Tongue (tissue), 2 donors: ENCODE measurements around the gene NPFF. TPM values are rescaled to one million over a fixed set of nuclear protein-coding genes. Genes with fewer than 3 reads are reported as not detected.

Experiments
- DNase-seq: peaks from one replicate; pipeline ENCODE4 v3.0.0-alpha.2; 2015
- total RNA-seq: library from RNA; depleted of rRNA; stranded (reverse); fragments of >200 nt; gene quantifications from one replicate; pipeline ENCODE4 v1.2.3, GENCODE V29; 2014

NPFF gene
- total RNA-seq, 1 donor from 2014 or later: not detected

DNA sequence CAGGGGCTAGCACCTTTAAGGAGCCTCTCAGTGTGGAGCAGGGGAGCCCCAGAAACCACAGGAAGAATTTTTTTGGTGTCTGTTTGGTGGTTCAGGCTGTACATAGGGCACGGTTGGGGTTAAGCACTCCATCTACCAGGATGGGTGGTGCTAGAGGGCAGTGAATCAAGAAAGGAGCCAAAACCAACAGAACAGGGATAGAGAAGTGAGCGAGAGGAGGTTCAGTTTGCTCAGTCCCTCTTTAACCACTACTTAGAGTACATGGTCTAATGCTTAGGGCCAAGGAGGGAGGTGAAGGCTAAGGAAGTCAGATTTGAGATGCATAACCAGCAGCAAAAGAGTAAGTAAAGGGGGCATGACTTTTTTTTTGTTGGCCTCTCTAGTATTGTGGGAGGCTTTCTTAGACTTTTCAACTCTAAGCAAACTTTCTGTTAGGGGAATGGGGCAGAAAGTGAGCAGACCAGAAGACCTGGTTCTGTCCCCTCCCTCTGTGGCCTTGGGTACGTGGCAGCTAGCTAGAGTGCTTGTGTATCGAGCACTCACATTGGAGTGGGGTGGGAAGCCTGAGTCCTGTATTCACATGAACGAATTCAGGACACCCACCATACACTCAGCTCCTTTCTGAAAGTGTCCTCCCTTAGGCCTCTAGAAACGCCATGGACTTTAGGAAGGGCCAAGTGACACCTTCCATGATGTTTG lies 6.6 kb upstream of the NPFF start:
- no peak for DNase-seq

DNA sequence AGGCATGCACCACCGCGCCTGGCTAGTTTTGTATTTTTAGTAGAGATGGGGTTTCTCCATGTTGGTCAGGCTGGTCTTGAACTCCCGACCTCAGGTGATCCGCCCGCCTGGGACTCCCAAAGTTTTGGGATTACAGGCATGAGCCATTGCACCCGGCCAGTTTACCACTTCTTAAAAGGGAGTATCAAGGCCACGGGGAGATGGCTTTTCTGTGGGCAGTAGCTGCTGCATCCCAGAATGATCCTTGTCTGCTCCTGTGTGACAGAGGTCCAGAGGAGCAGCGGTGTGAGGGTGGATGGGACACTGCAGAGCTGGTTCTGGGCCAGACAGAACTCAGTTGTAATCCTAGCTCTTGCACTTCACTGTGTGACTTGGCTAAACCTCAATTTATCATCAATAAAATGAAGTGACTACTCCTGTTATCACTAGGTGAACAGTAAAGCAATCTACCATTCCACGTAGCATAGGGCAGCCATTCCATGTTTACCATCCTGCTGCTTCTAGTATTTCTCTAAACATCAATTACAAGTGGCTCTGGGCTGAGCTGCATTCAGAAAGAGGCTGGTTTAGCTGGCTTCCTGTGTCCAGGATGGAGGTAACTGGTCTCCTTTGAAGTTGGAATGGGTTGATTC lies 3.0 kb upstream of the NPFF start:
- no peak for DNase-seq

DNA sequence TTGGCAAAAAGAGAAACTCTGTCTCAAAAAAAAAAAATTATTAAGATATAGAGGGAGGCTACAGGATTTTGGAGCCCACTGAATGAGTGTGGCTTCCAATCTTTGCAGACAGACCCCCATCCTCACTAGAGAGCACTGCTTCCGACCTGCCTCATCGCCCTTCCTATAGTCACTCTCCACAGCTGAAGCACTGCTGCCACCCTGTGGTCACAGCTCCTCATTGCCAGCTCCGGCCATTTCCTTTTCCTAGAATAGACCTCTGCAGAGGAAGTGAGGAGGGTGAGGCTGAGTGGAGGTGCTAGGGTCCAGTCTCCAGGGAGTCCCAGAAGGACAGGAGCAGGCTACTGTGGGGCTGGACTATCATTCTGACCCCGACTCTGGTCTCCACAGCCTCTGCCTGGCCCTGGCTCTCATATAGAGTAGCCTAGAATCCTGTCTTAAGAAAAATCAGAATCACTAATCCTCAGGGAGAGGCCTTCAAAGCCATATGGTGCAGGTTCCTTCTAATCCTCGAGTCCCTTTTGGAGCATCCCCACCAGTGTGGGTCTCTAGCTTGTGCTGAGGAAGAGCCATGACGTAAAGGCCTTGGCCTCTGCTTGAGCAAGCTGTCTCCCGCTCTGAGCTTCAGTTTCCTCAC lies 1.4 kb upstream of the NPFF start:
- peak; percentile 91 for DNase-seq

DNA sequence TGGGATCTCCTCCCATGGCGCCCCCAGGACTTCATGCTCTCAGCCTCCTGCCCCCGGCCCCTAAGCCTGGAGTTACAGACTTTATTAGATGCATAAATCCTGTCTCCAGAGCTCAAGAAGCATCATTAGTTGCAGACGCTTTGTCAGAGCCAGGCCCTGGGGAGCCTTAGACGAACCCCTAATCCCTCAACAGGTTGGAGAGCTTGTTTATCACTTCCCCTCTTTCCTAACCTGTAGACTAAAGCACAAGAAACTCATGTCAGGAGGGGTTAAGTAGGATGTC lies 260 bp upstream of the NPFF start:
- no peak for DNase-seq

DNA sequence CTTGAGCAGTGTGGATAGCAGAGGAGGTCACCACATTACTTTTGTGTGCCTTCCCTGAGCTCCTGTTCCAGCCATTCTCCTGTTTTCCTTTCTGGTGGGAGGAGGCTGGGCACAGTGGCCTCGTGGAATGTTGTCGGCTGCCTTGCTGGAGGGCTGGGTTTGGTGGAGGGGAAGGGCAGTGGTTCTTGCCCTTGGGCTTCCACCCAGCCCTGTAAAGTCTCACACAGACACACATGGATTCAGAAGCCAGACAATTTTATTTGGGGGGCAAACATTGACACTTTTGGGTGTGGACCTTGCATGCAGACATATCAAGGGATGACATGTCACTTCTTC lies 866 bp downstream of the NPFF start:
- DNase-seq: no peak

DNA sequence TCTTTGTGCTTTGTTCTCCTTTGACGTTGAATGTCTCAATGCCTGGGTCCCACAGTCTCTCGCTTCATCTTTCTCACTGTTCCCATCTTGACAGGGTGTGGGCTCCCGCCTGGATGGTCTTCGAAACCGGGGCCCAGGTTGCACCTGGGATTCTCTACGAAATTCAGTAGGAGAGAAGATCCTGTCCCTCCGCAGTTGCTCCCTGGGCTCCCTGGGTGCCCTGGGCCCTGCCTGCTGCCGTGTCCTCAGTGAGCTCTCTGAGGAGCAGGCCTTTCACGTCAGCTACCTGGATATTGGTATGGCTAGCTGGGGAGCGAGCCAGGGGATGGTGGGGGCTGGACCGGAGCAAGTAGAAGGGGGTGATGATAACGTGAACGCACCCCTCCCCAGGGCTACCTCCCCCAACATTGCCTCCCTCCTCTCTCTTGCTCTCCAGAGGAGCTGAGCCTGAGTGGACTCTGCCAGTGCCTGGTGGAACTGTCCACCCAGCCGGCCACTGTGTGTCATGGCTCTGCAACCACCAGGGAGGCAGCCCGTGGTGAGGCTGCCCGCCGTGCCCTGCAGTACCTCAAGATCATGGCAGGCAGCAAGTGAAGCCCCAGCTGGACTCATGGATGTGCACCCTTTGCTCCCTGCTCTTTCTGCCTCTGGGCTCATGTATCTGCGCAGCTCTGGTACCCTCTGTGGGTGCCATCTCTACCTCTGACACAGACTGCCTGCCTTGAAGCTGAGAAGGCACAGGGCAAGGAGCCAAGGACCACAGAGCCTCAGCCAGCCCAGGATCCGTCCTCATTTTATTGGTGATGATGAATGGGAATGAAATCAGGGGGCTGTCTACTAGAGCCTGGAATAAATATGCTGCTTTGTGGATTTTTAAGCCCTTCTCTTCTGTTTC lies 1.5 kb downstream of the NPFF start:
- DNase-seq: no peak

DNA sequence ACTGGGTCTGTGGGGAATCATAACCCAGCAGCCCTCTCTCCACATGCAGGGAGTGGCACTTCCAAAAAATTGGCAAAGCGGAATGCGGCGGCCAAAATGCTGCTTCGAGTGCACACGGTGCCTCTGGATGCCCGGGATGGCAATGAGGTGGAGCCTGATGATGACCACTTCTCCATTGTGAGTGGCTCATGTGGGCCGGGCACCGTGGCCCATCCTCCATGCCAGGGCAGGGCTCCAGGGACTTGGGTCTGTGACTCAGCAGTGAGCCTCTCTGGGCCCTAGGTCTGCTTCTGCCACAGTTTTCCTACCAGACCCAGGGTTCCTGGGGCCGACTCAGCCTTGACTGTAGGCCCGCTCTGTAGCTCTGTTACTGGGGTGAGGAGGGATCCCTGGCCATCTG lies 2.2 kb downstream of the NPFF start:
- no peak for DNase-seq

DNA sequence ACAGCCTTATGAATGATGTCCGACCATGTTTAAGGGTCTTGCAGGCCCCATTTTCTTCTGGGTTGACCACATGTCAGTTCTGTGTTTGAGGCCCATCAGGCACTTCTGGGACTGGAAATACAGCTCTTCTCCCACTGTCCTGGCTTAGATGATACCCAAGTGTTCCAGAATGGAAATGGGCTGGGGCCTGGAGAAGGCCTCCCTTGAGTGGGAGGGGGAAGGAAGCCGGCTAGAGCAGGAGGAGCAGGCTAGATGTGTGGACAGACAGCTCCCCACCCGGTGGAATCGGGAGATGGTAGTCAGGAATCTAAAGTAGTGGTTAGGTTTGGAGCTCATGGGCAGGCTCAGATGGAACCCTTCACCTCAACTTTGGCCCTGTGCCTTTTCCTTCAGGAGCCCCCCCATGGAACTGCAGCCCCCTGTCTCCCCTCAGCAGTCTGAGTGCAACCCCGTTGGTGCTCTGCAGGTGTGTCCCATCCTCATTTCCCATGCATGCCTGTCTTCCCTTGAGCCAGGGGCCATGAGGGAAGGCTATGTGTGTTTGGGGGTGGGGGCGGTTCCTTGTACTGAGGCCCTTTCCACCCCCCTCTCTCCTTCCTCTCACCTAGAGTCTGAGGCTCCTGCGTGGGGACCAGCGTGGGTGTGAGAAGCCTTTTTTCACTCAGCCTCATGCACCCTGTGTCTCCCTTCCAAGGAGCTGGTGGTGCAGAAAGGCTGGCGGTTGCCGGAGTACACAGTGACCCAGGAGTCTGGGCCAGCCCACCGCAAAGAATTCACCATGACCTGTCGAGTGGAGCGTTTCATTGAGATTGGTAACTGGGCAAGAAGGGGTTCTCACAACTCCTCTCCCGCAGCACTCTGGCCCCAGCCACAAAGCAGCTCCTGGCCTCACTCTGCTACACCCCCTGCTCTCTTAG lies 3.0 kb downstream of the NPFF start:
- DNase-seq: no peak

DNA sequence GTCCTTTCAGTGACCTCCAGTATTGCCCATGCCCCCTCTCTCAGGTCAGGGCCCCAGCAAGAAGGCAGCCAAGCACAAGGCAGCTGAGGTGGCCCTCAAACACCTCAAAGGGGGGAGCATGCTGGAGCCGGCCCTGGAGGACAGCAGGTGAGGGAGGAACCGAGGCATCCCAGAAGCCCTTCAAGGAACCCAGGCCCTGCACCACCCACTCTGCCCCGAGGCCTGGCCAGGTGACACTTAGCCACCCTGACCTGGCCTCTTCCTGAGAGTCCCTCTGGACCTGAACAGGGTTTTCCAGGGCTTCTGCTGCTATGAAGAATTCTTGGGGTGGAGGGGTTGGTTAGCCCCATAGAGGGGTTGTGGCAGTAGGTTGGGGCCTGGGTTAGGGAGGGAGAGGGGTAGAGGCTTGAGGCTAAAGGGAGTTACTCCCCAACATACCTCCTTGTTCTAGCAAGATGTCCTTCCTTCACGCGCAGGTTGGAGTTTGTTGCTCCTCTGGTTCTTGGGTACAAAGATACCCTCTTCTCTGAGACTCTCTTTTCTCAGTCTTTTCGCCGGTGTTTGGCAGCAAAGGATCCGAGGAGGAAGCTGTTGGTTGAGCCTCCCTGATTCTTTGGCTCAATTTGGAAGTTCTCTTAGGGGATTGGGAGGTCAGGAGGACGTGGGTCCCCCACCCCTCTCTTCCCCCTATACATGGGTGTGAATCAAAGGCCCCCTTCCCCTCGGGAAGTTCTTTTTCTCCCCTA lies 4.1 kb downstream of the NPFF start:
- DNase-seq: no peak

DNA sequence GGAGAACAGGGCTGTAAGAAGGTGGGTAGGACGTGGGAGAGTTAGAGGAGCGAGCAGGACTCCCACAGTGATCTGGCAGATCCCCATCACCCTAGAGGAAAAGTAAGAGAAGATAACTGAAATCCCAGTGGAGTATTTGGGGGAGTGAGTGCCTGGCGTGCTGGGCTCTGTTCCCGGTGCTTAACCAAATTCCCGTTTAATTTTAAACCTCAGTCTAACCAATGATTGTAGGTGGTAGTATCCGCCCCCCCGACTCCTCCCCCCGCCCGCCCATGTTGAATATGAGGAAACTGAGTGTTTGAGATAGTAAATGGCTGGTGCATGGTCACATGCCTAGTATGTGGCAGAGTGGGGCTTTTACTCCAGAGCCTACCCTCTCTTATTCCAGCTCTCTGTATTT lies 5.0 kb downstream of the NPFF start:
- no peak for DNase-seq

DNA sequence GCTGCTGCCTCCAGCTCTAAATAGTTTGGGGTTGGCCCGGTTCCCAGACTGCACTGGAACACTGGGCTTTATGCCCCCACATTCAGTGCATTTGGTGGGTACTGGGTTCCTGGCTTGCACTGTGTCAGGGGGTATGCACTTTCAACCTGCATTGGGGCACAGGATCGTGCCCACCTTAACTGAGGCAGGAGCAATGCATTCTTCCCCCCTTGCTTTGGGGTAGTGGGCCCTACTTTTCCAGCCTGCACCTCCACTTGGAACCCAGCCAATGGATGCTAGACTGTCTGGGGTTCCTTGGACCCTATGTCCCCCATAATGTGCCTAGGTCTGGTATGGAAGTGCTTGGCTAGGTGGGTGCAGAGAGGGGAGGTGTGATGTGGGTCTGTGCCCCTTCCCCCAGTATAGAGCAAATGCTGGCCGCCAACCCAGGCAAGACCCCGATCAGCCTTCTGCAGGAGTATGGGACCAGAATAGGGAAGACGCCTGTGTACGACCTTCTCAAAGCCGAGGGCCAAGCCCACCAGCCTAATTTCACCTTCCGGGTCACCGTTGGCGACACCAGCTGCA lies 5.6 kb downstream of the NPFF start:
- DNase-seq: no peak

DNA sequence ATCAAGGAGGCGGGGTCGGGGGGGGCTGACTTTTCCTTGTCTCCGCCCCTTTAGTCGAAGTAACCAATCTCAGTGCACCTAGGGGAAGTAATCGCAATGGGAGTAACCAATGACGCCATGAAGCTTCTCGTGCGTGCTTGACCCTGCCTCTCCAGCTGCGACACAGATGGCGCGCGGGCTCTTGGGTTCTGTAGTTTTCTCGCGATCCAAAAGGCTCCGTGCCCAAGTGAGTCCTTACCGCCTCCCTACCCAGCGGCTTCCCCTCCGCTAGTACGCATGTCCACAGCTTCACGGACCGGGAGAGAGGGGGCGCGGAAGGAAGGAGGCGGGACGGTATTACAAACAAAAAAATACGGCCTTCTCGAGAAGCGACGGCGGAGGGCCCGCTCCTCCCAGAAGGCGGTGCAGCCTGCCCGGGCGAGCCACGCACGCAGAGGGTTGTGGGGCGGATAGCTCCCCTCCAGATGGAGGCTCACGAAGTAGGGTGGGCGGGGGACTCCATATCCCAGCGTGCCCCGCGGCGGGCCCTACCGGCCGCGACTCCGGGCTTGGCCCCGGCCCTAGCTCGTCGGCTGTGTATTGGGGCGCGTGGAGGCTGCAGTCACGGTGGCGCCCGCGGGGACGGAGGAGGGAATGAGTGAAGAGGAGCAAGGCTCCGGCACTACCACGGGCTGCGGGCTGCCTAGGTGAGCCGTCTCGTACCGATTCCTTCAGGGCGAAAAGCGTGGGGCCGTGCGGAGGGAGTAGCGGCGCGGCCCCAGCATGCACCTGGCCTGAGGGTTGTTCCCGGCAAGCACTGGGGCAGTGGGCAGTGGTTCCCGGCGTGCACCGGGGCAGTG lies 6.3 kb downstream of the NPFF start, which contains the start of gene TARBP2:
TSS of gene TARBP2 (plus strand) at position 508 of the 839 bp plus-strand sequence. CDS start at position 634, 126 bp downstream.
- DNase-seq: peak; percentile 100

DNA sequence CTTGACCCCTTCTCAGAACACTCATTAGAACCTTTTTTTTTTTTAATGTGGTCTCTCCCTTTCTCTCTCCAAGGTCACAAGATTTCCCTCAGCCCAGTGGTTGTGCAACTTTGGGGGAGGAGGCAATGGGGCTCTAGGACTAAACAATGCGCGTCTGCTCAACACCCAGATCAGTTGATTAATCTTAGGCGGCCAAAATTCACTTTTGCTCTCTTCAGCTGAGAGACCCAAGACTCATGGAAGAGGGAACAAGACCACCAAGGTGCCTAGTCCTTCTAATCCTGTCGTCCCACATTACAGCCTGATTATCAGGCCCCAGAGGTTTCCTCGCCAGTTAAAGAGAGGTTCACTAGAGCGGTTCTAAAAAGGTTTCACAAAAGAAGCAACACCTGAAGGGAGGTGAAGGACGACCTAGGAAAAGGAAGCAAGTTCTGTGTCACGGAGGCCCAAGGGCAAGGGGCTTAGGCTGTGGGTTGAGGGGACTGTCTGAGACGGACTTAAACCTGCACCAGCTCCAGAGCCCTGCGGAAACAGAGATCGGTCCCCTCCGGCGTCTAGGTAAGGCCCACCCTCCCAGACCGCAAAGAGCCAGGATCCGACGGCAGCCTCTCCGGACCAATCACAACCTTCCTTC lies 7.0 kb downstream of the NPFF start:
- peak; percentile 51 for DNase-seq

DNA sequence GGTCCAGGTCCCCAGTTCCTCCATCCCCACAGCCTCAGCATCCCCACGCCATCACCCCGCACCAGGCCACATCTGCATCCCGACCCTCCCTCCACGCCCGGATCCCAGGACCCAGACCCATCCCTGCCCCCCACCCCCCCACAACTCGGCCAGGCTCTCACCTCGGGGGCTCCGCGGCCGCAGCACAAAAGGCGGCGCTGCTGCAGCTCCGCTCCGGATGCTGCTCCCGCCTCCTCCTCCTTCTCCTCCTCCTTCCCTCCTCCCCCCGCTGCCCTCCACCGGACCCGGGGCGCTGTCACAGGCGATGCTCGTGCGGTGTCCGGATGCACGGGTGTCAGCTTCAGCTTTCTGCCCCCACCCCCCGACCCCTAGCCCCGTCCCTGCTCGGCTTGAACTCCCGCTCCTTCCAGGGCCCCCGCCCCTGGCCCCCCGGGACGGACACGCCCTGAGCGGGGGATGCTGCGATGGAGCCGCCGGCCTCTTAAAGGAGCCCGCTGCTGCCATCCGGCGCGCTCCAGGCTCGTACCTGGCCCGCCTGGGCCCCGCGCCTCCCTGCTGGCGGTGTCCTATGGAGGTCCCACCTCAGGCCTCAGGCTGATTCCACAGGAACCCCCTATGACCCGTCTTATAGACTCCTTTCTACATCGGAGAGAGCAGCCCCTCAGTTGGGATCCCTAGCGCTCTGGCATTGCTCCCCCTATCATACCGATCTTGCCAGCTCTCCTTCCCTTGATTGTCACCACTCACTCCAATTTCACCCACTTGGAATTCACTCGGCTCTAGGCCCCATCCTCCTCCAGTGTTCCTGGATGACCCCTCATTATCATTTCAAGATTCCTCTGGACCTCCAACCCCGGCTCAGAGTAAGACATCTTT lies 7.8 kb downstream of the NPFF start, which contains the start of gene MAP3K12:
TSS of gene MAP3K12 (minus strand) at position 193 of the 876 bp plus-strand sequence. CDS start 12,067 bp downstream, outside the sequence.
- DNase-seq: peak; percentile 65

DNA sequence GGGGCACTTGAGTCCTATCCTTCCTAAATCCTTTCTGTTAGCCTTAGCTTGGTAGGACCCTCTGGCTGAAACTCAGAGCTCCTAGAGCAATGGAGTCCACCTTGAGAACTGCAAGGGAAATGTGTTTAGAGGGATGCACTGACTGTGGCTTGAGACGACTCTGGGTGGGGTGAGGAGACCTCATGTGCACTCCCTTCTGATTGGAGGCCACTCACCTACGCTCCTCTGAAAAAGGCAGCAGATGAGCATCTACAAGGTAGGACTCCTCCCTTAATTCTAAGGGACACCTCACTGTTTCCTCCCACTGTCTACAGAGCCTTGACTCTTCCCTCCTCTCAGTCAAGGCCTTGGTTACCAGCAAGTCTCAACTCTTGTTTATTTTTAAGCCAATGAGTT lies 9.1 kb downstream of the NPFF start:
- no peak for DNase-seq

DNA sequence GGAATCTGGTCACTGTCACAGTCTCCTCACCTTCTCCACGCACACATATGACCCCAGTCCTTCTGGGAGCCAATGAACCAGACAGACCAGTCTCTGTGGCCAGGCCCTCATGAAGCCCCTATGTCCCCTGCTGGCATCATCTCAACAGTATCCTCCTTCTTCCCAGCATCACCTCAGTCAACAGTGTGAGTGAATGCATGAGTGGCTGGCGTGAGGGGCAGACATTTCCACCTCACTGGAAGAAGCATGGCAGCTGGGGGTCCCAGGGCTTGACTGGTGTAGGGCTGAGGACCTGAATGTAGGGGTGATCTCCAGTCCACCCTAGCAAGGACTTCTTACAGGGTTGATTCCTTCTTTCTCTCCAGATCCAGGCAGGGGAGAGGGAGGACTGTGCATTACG lies 9.8 kb downstream of the NPFF start:
- DNase-seq: no peak

DNA sequence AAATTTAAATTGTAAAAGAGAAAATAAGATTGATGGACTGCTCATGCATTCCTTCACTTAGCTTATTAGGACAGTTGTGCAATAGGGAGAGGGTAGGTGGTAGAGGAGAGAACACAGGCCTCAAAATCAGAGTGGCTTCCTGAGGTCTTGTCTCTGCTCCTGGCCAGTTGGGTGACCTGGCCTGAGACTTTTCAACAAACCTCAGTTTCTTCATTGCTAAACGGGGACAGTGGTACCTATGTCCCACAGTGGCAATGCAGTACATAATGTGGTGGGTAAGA lies 10.6 kb downstream of the NPFF start:
- no peak for DNase-seq
